Breast epithelium (tissue), 3 donors: ENCODE data around the gene FAM184B.

Source experiments
- POLR2AphosphoS5 ChIP-seq, 3 donors: sonication (generic); formaldehyde crosslinking; IDR thresholded peaks; one replicate each; pipeline ENCODE4 v1.6.1; 2017; ENCODE audit warnings: antibody characterized with exemption in 3 of 3
- TF ChIP-seq, protein P1 (sequence below), 3 donors: fragments of 450-650 bp; IDR thresholded peaks; one replicate each; pipeline ENCODE4 v1.5.1; 2016 to 2017; ENCODE audit warnings: antibody characterized with exemption in 3 of 3, mild to moderate bottlenecking in 3 of 3, moderate library complexity in 3 of 3

DNA sequence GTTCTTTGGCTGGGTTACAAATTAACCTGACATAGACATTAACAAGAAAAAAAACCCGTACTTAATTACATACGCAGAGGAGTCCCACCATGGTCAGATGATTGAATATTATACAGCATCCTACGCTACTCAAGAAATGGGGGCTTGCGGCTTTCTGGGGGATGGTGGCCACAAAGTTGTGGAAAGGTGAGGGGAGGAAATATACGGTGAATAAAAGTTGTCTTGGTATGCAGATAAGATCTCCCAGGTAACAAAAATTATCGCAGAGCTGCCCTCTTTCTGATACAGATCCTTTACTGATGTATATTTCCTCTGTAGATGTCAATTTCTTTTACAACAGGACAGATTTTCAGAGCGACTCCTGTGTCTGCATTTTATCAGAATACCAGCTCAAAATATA is 28.2 kb upstream of the FAM184B start:
- TF ChIP-seq, protein P1, sequence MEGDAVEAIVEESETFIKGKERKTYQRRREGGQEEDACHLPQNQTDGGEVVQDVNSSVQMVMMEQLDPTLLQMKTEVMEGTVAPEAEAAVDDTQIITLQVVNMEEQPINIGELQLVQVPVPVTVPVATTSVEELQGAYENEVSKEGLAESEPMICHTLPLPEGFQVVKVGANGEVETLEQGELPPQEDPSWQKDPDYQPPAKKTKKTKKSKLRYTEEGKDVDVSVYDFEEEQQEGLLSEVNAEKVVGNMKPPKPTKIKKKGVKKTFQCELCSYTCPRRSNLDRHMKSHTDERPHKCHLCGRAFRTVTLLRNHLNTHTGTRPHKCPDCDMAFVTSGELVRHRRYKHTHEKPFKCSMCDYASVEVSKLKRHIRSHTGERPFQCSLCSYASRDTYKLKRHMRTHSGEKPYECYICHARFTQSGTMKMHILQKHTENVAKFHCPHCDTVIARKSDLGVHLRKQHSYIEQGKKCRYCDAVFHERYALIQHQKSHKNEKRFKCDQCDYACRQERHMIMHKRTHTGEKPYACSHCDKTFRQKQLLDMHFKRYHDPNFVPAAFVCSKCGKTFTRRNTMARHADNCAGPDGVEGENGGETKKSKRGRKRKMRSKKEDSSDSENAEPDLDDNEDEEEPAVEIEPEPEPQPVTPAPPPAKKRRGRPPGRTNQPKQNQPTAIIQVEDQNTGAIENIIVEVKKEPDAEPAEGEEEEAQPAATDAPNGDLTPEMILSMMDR (IDR thresholded peaks at IDR 0.05): no peak
- no peak for TF ChIP-seq POLR2AphosphoS5 (IDR thresholded peaks at IDR 0.05)
